ENCODE measurements around the gene SUPT20HL1. TPM values are rescaled to one million over a fixed set of nuclear protein-coding genes. Genes with fewer than 3 reads are reported as not detected.

SUPT20HL1 gene
- polyA plus RNA-seq, 1 experiment: not detected

DNA sequence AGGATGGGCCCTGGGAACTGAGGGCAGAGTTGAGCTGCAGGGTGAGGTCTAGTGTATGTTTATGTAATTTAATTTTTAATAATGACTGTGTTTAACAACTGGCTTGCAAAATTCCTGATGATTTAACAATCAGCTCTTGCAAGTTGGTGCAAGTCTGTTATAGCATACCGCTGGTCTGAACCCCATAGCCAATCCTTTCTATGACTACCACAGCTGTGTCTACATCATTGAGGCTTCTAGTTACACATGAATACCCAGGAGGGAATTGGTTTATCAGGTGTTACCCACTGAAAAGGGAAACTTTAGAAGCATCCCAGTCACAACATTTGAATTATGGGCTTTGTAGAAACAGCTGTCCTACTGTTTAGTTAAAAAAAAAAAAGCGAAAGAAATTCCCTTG, 38.3 kb downstream of the SUPT20HL1 start:
- TF ChIP-seq, protein P1, sequence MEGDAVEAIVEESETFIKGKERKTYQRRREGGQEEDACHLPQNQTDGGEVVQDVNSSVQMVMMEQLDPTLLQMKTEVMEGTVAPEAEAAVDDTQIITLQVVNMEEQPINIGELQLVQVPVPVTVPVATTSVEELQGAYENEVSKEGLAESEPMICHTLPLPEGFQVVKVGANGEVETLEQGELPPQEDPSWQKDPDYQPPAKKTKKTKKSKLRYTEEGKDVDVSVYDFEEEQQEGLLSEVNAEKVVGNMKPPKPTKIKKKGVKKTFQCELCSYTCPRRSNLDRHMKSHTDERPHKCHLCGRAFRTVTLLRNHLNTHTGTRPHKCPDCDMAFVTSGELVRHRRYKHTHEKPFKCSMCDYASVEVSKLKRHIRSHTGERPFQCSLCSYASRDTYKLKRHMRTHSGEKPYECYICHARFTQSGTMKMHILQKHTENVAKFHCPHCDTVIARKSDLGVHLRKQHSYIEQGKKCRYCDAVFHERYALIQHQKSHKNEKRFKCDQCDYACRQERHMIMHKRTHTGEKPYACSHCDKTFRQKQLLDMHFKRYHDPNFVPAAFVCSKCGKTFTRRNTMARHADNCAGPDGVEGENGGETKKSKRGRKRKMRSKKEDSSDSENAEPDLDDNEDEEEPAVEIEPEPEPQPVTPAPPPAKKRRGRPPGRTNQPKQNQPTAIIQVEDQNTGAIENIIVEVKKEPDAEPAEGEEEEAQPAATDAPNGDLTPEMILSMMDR (IDR thresholded peaks at IDR 0.05; ENCODE audit: insufficient read depth, low read depth, low read length): no peak
- H3K4me3 ChIP-seq (ENCODE audit: low read depth, low read length): no peak overlapping the region
- DNase-seq (ENCODE audit: low read depth): no peak
- H3K36me3 ChIP-seq (ENCODE audit: control insufficient read depth, insufficient read depth, low read length): no peaks in the 10 kb centered on the region
- CTCF ChIA-PET: interaction anchor here (1.0 kb wide), 1 partner anchor 142 kb away, joined by 3 read pairs; no protein-coding TSS in a partner anchor
- H3K27me3 ChIP-seq (ENCODE audit: control insufficient read depth, insufficient read depth, low read length): no peaks in the 10 kb centered on the region; the same call in 1 of the 2 replicates
- POLR2A ChIA-PET: no interaction called here

DNA sequence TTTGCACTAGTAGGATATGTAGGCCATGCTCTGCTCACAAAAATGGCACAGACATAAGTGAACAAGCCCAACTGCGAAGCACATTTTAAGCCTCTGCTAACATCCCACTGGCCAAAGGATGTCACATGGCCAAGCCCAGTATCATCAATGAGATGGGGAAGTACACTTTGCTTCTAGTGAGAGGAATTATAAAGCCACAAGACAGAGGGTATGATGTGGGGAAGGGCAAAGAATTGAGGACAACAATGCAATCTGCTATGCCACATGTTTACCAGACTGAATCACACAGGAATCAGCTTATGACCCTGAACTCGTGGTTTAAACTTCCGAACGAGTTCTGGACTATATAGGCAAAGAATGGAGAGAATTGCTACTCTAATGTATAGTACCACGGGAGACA, 39.1 kb downstream of the SUPT20HL1 start:
- ChIA-PET POLR2A (no interaction called here), CTCF (interaction anchor here (1.2 kb wide), 1 partner anchor 18 kb away, joined by 3 read pairs; no protein-coding TSS in a partner anchor)
- TF ChIP-seq, protein P1 (IDR thresholded peaks at IDR 0.05; ENCODE audit: insufficient read depth, low read depth, low read length): no peak
- DNase-seq (ENCODE audit: low read depth): no peak
- Histone ChIP-seq H3K27me3 (ENCODE audit: control insufficient read depth, insufficient read depth, low read length) (no peaks in the 10 kb centered on the region; the same call in 1 of the 2 replicates), H3K36me3 (ENCODE audit: control insufficient read depth, insufficient read depth, low read length) (no peaks in the 10 kb centered on the region), H3K4me3 (ENCODE audit: low read depth, low read length) (no peak overlapping the region)

DNA sequence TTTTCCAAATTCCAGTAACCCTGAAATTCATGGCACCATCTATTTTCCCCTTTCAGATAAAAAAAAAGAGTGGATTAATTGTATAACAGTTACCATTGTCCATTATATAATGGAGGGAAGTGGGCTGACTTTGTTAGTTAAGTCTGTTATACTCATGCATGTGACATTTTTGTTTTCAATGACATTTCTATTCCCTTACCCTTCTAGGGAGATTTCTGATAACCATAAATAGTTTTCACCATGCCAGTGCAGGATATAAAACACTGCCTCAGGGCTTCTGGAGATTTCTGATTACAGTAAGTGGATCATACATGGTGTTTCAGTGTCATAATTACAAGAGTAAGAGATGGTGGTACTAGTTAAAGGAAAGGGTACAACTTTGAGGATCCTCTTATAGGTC, 45.5 kb downstream of the SUPT20HL1 start:
- TF ChIP-seq, protein P1 (IDR thresholded peaks at IDR 0.05; ENCODE audit: insufficient read depth, low read depth, low read length): no peak
- ChIA-PET CTCF (no interaction called here), POLR2A (no interaction called here)
- no peak for DNase-seq (ENCODE audit: low read depth)
- no peaks in the 10 kb centered on the region for H3K27me3 ChIP-seq (ENCODE audit: control insufficient read depth, insufficient read depth, low read length)
- H3K36me3 ChIP-seq (ENCODE audit: control insufficient read depth, insufficient read depth, low read length): no peaks in the 10 kb centered on the region
- no peak overlapping the region for H3K4me3 ChIP-seq (ENCODE audit: low read depth, low read length)

Other genes with a start within 250 kb of the SUPT20HL1 start
- gene ZFX, start 210.9 kb upstream of the SUPT20HL1 start, polyA plus RNA-seq (2011; rRNA removed): 12.5 and 21.8 TPM in 2 replicates
- gene SUPT20HL2, start 46.6 kb upstream of the SUPT20HL1 start, polyA plus RNA-seq (2011; rRNA removed): not detected in 2 replicates
- 2.4 and 5.3 TPM in 2 replicates for gene PDK3, start 104.6 kb downstream of the SUPT20HL1 start, polyA plus RNA-seq (2011; rRNA removed)